OCI-LY1 (cell line): Measurements from ENCODE around the gene COX14.

Experiments used
- H2AFZ ChIP-seq: fragments of 200-600 bp; sonication (generic), shearing (Covaris generic); 2 replicates; pipeline ENCODE4 v1.6.0; 2014; ENCODE audit warnings: antibody characterized with exemption, mild to moderate bottlenecking, low read length
- H3F3A ChIP-seq: fragments of 200-600 bp; sonication (generic), shearing (Covaris generic); 2 replicates; pipeline ENCODE4 v1.6.0; 2014; ENCODE audit warnings: mild to moderate bottlenecking, antibody characterized with exemption, low read length, moderate library complexity; ENCODE audit not compliant: insufficient read depth
- H3K27ac ChIP-seq: fragments of 200-600 bp; sonication (generic); 2 replicates; pipeline ENCODE4 v1.5.1; 2014; ENCODE audit warnings: low read length, mixed run types, mild to moderate bottlenecking, low read depth; ENCODE audit not compliant: poor library complexity, severe bottlenecking
- H3K27me3 ChIP-seq: fragments of 200-600 bp; sonication (generic); 2 replicates; pipeline ENCODE4 v1.6.0; 2014; ENCODE audit warnings: antibody characterized with exemption, mild to moderate bottlenecking, low read length, moderate library complexity; ENCODE audit not compliant: insufficient read depth
- H3K36me3 ChIP-seq: fragments of 200-600 bp; sonication (generic); 2 replicates; pipeline ENCODE4 v1.6.1; 2014; ENCODE audit warnings: mild to moderate bottlenecking, antibody characterized with exemption, low read length, moderate library complexity, mixed read lengths; ENCODE audit not compliant: insufficient read depth
- H3K4me1 ChIP-seq: fragments of 200-600 bp; sonication (generic); 2 replicates; pipeline ENCODE4 v1.5.1; 2014; ENCODE audit warnings: mild to moderate bottlenecking, low read length, moderate library complexity; ENCODE audit not compliant: insufficient read depth, severe bottlenecking
- H3K4me2 ChIP-seq: fragments of 200-600 bp; sonication (generic), shearing (Covaris generic); 2 replicates; pipeline ENCODE4 v1.6.1; 2014; ENCODE audit warnings: low read length
- H3K4me3 ChIP-seq: fragments of 200-600 bp; sonication (generic); 2 replicates; pipeline ENCODE4 v1.5.1; 2014; ENCODE audit warnings: low read length, low read depth, mild to moderate bottlenecking, mixed read lengths; ENCODE audit not compliant: poor library complexity, severe bottlenecking
- H3K79me2 ChIP-seq: fragments of 200-600 bp; shearing (Covaris generic); 2 replicates; pipeline ENCODE4 v1.6.1; 2016; ENCODE audit warnings: mixed run types, low read length, mixed read lengths; ENCODE audit not compliant: insufficient read depth
- H3K9ac ChIP-seq: fragments of 200-600 bp; sonication (generic), shearing (Covaris generic); 2 replicates; pipeline ENCODE4 v1.6.1; 2014; ENCODE audit warnings: mild to moderate bottlenecking, low read length, mixed read lengths
- H3K9me2 ChIP-seq: fragments of 200-600 bp; sonication (generic), shearing (Covaris generic); 2 replicates; pipeline ENCODE4 v1.6.1; 2014; ENCODE audit warnings: low read depth, mild to moderate bottlenecking, low read length, mixed read lengths
- H3K9me3 ChIP-seq: fragments of 200-600 bp; shearing (Covaris generic); 2 replicates; pipeline ENCODE4 v1.6.1; 2014; ENCODE audit warnings: low read length, mixed read lengths
- H4K20me1 ChIP-seq: fragments of 200-600 bp; sonication (generic), shearing (Covaris generic); 2 replicates; pipeline ENCODE4 v1.6.0; 2016; ENCODE audit warnings: mild to moderate bottlenecking, low read length; ENCODE audit not compliant: insufficient read depth
- EZH2 ChIP-seq: fragments of 200-600 bp; sonication (generic), shearing (Covaris generic); IDR thresholded peaks from 2 replicates; pipeline ENCODE4 v1.8.0; 2017; ENCODE audit warnings: borderline replicate concordance, mixed run types, mild to moderate bottlenecking, antibody characterized with exemption, low read length, moderate library complexity, mixed read lengths
- TF ChIP-seq, protein P1 (sequence below): fragments of 200-600 bp; sonication (generic), shearing (Covaris generic); IDR thresholded peaks from 2 replicates; pipeline ENCODE4 v1.5.1; 2017; ENCODE audit warnings: mild to moderate bottlenecking, antibody characterized with exemption, low read length, moderate library complexity, mixed read lengths

The COX14 gene

DNA sequence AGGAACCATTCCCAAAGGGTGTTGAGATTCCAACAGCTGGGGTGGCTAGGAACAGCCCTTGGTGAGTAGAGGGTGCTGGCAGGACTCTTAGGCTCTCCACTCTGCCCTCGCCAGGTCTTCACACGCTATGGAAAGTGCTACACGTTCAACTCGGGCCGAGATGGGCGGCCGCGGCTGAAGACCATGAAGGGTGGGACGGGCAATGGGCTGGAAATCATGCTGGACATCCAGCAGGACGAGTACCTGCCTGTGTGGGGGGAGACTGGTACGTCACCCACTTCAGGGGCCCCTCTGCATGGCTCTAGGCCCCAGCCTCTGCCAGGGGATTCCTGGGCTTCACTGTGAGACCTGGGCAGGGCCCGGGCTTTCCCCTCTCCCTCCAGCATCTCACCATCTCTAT lies 34.9 kb upstream of the COX14 start:
- Histone ChIP-seq H3K27ac (no peak overlapping the region), H3K9me2 (no peaks in the 10 kb centered on the region), H3K9ac (no peak overlapping the region), H3K36me3 (no peaks in the 10 kb centered on the region), H3K4me1 (no peaks in the 10 kb centered on the region), H3K4me2 (no peak overlapping the region), H3K79me2 (no peaks in the 10 kb centered on the region), H3K4me3 (no peak overlapping the region), H4K20me1 (no peaks in the 10 kb centered on the region), H3K27me3 (0 out of 2 replicates have a peak, but pooled peaks cover 9% of the 10 kb centered on the region), H2AFZ (no peak overlapping the region), H3K9me3 (no peaks in the 10 kb centered on the region), H3F3A (no peaks in the 10 kb centered on the region)
- no peak for TF ChIP-seq EZH2
- TF ChIP-seq, protein P1, sequence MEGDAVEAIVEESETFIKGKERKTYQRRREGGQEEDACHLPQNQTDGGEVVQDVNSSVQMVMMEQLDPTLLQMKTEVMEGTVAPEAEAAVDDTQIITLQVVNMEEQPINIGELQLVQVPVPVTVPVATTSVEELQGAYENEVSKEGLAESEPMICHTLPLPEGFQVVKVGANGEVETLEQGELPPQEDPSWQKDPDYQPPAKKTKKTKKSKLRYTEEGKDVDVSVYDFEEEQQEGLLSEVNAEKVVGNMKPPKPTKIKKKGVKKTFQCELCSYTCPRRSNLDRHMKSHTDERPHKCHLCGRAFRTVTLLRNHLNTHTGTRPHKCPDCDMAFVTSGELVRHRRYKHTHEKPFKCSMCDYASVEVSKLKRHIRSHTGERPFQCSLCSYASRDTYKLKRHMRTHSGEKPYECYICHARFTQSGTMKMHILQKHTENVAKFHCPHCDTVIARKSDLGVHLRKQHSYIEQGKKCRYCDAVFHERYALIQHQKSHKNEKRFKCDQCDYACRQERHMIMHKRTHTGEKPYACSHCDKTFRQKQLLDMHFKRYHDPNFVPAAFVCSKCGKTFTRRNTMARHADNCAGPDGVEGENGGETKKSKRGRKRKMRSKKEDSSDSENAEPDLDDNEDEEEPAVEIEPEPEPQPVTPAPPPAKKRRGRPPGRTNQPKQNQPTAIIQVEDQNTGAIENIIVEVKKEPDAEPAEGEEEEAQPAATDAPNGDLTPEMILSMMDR: no peak

DNA sequence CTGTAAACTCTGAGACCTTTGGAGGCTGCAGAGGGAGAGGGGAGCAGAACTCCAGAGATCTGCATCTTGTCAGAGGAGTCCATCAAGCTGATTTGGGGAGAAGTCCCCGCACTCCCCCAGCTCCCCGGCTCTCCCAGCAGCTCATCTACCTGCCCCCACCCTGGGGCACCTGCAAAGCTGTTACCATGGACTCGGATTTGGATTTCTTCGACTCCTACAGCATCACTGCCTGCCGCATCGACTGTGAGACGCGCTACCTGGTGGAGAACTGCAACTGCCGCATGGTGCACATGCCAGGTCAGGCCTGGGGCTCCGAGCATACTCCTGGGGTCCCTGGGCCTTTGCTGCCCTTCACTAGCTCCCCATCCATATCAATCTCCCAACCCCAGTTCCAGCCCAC lies 33.8 kb upstream of the COX14 start:
- Histone ChIP-seq H3K27ac (no peak overlapping the region), H3K9ac (no peak overlapping the region), H3F3A (no peaks in the 10 kb centered on the region), H3K9me2 (no peaks in the 10 kb centered on the region), H3K36me3 (no peaks in the 10 kb centered on the region), H3K9me3 (no peaks in the 10 kb centered on the region), H3K4me2 (no peak overlapping the region), H3K4me3 (no peak overlapping the region), H3K27me3 (0 out of 2 replicates have a peak, but pooled peaks cover 9% of the 10 kb centered on the region), H2AFZ (no peak overlapping the region), H4K20me1 (no peaks in the 10 kb centered on the region), H3K4me1 (no peaks in the 10 kb centered on the region), H3K79me2 (no peaks in the 10 kb centered on the region)
- TF ChIP-seq EZH2: no peak
- TF ChIP-seq, protein P1: no peak

DNA sequence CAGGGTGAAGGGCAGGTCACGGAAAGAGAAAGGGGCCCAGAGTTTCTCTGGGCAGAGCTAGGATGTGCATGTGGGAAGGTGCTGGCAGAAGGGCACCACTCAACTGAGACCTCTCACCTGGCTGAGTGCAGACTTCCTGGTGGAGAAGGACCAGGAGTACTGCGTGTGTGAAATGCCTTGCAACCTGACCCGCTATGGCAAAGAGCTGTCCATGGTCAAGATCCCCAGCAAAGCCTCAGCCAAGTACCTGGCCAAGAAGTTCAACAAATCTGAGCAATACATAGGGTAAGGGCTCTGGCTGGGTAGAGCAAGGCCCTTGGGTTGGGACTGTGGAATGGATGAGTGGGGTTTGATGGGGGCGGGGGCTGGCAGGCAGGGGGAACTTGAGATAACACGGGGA lies 32.3 kb upstream of the COX14 start:
- H3F3A ChIP-seq: no peaks in the 10 kb centered on the region
- H3K27me3 ChIP-seq: 0 out of 2 replicates have a peak, but pooled peaks cover 7% of the 10 kb centered on the region
- H3K4me2 ChIP-seq: no peak overlapping the region
- peaks cover 5% of the 10 kb centered on the region for H3K4me1 ChIP-seq
- no peaks in the 10 kb centered on the region for H4K20me1 ChIP-seq
- no peaks in the 10 kb centered on the region for H3K9me3 ChIP-seq
- no peaks in the 10 kb centered on the region for H3K9me2 ChIP-seq
- no peaks in the 10 kb centered on the region for H3K79me2 ChIP-seq
- H3K4me3 ChIP-seq: no peak overlapping the region
- H3K9ac ChIP-seq: no peak overlapping the region
- H3K36me3 ChIP-seq: no peaks in the 10 kb centered on the region
- no peak overlapping the region for H2AFZ ChIP-seq
- no peak overlapping the region for H3K27ac ChIP-seq
- TF ChIP-seq, protein P1: no peak
- TF ChIP-seq EZH2: no peak
